H9 (cell line): ENCODE results near the gene PRR27. TPM values are rescaled to one million over a fixed set of nuclear protein-coding genes. Genes with fewer than 3 reads are reported as not detected.

Experiments used
- DNase-seq: peaks from one replicate; pipeline ENCODE4 v3.0.0-alpha.2; 2017
- H2AFZ ChIP-seq: one replicate; pipeline ENCODE4 v1.6.1; 2013; ENCODE audit warnings: mild to moderate bottlenecking, low read length, control low read depth, moderate library complexity
- H2AK5ac ChIP-seq: 2 replicates; pipeline ENCODE4 v1.6.1; 2013; ENCODE audit warnings: low read length, control low read depth, mixed read lengths; ENCODE audit not compliant: insufficient read length
- H2BK120ac ChIP-seq: one replicate; pipeline ENCODE4 v1.6.1; 2013; ENCODE audit warnings: low read depth, mild to moderate bottlenecking, low read length, control low read depth, inconsistent platforms; ENCODE audit not compliant: poor library complexity, severe bottlenecking
- H2BK12ac ChIP-seq: 2 replicates; pipeline ENCODE4 v1.6.1; 2013; ENCODE audit warnings: low read length, control low read depth, mixed read lengths, low read depth; ENCODE audit not compliant: insufficient read length
- H2BK15ac ChIP-seq: 2 replicates; pipeline ENCODE4 v1.6.1; 2013; ENCODE audit warnings: low read depth, low read length, control low read depth
- H2BK20ac ChIP-seq: one replicate; pipeline ENCODE4 v1.6.1; 2013; ENCODE audit warnings: low read depth, mild to moderate bottlenecking, low read length, control low read depth, inconsistent platforms; ENCODE audit not compliant: poor library complexity, severe bottlenecking
- H2BK5ac ChIP-seq: 2 replicates; pipeline ENCODE4 v1.6.1; 2013; ENCODE audit warnings: low read length, control low read depth, mixed read lengths; ENCODE audit not compliant: insufficient read length
- H3K14ac ChIP-seq: 2 replicates; pipeline ENCODE4 v1.6.1; 2013; ENCODE audit warnings: low read length, control low read depth; ENCODE audit not compliant: insufficient read depth
- H3K18ac ChIP-seq: 2 replicates; pipeline ENCODE4 v1.6.1; 2013; ENCODE audit warnings: low read depth, mild to moderate bottlenecking, mixed read lengths, low read length, control low read depth; ENCODE audit not compliant: insufficient read length
- H3K23ac ChIP-seq: 2 replicates; pipeline ENCODE4 v1.6.1; 2013; ENCODE audit warnings: low read length, control low read depth, mixed read lengths, low read depth; ENCODE audit not compliant: insufficient read length
- H3K23me2 ChIP-seq: 2 replicates; pipeline ENCODE4 v1.6.1; 2013; ENCODE audit warnings: low read depth, mild to moderate bottlenecking, mixed read lengths, low read length, control low read depth; ENCODE audit not compliant: insufficient read length, poor library complexity, severe bottlenecking
- H3K27ac ChIP-seq: 2 replicates; pipeline ENCODE4 v1.5.1; 2013; ENCODE audit warnings: low read length, control low read depth, mixed read lengths, low read depth; ENCODE audit not compliant: insufficient read length
- H3K27me3 ChIP-seq: 2 replicates; pipeline ENCODE4 v1.6.1; 2013; ENCODE audit warnings: low read length, control low read depth, inconsistent platforms; ENCODE audit not compliant: insufficient read depth
- H3K4ac ChIP-seq: 2 replicates; pipeline ENCODE4 v1.6.1; 2013; ENCODE audit warnings: low read depth, mild to moderate bottlenecking, control low read depth, inconsistent platforms, low read length, moderate library complexity
- H3K4me1 ChIP-seq: 2 replicates; pipeline ENCODE4 v1.6.1; 2013; ENCODE audit warnings: low read length, control low read depth, inconsistent platforms; ENCODE audit not compliant: insufficient read depth
- H3K4me2 ChIP-seq: 2 replicates; pipeline ENCODE4 v1.6.1; 2013; ENCODE audit warnings: low read length, control low read depth, mixed read lengths; ENCODE audit not compliant: insufficient read length, insufficient read depth
- H3K56ac ChIP-seq: 2 replicates; pipeline ENCODE4 v1.6.1; 2013; ENCODE audit warnings: low read depth, mild to moderate bottlenecking, mixed read lengths, low read length, control low read depth; ENCODE audit not compliant: insufficient read length
- H3K79me1 ChIP-seq: 2 replicates; pipeline ENCODE4 v1.6.1; 2013; ENCODE audit warnings: low read depth, mild to moderate bottlenecking, moderate library complexity, low read length, control low read depth, inconsistent platforms; ENCODE audit not compliant: insufficient read depth, poor library complexity, severe bottlenecking
- H3K79me2 ChIP-seq: 2 replicates; pipeline ENCODE4 v1.6.1; 2013; ENCODE audit warnings: low read length, control low read depth, inconsistent platforms; ENCODE audit not compliant: insufficient read depth
- H3K9ac ChIP-seq: 2 replicates; pipeline ENCODE4 v1.6.1; 2013; ENCODE audit warnings: low read length, control low read depth, mixed read lengths; ENCODE audit not compliant: insufficient read length; ENCODE audit errors: extremely low read depth
- H3K9me3 ChIP-seq: one replicate; pipeline ENCODE4 v1.6.1; 2013; ENCODE audit warnings: low read depth, low read length, inconsistent platforms; ENCODE audit not compliant: control insufficient read depth
- H3T11ph ChIP-seq: one replicate; pipeline ENCODE4 v1.6.1; 2013; ENCODE audit warnings: mild to moderate bottlenecking, low read length, control low read depth, inconsistent platforms
- H4K20me1 ChIP-seq: one replicate; pipeline ENCODE4 v1.6.1; 2013; ENCODE audit not compliant: control insufficient read depth, insufficient read length, insufficient read depth
- H4K5ac ChIP-seq: 2 replicates; pipeline ENCODE4 v1.6.1; 2013; ENCODE audit warnings: low read depth, mild to moderate bottlenecking, mixed read lengths, low read length, control low read depth; ENCODE audit not compliant: insufficient read length
- H4K8ac ChIP-seq: replicated peaks from 2 replicates; pipeline ENCODE4 v1.6.1; 2013; ENCODE audit warnings: low read length, control low read depth, mixed read lengths, low read depth; ENCODE audit not compliant: insufficient read length
- H4K91ac ChIP-seq: 2 replicates; pipeline ENCODE4 v1.6.1; 2013; ENCODE audit warnings: low read depth, mild to moderate bottlenecking, moderate library complexity, mixed read lengths, low read length, control low read depth; ENCODE audit not compliant: insufficient read length
- H3K27ac Mint-ChIP-seq, 3 experiments: 2 replicates in 2 of 3; 3 replicates in 1 of 3; pipeline ENCODE4 v1.8.0; 2020 to 2021; ENCODE audit warnings: mixed read lengths in 3 of 3, mild to moderate bottlenecking in 1 of 3, moderate library complexity in 1 of 3
- H3K27me3 Mint-ChIP-seq: 2 replicates; pipeline ENCODE4 v1.8.0; 2021; ENCODE audit warnings: low read depth, mild to moderate bottlenecking, moderate library complexity, mixed read lengths
- H3K36me3 Mint-ChIP-seq, 3 experiments: 2 replicates in 2 of 3; 3 replicates in 1 of 3; pipeline ENCODE4 v1.8.0; 2020 to 2021; ENCODE audit warnings: low read depth in 3 of 3, mixed read lengths in 3 of 3; ENCODE audit not compliant: insufficient read depth in 1 of 3
- H3K4me1 Mint-ChIP-seq, 2 experiments: 2 replicates each; pipeline ENCODE4 v1.8.0; 2020; ENCODE audit warnings: mixed read lengths in 2 of 2
- H3K4me3 Mint-ChIP-seq, 2 experiments: 2 replicates in 1 of 2; 3 replicates in 1 of 2; pipeline ENCODE4 v1.8.0; 2020 to 2021; ENCODE audit warnings: mild to moderate bottlenecking in 2 of 2, mixed read lengths in 2 of 2, moderate library complexity in 1 of 2
- H3K9me3 Mint-ChIP-seq, 2 experiments: 2 replicates in 1 of 2; 3 replicates in 1 of 2; pipeline ENCODE4 v1.8.0; 2020; ENCODE audit warnings: mild to moderate bottlenecking in 2 of 2, mixed read lengths in 2 of 2, moderate library complexity in 1 of 2
- CTCF ChIP-seq: fragments of 200-600 bp; sonication (generic); conservative IDR thresholded peaks from 3 replicates; pipeline ENCODE4 v1.8.0; 2021; ENCODE audit warnings: antibody characterized with exemption, mild to moderate bottlenecking
- WGBS: extraction: QIAGEN DNeasy Blood & Tissue Kit; methylation state at CpG from one replicate; pipeline ENCODE4 v1.1.7; 2013; ENCODE audit warnings: missing lambda C conversion rate, low lambda C conversion rate, mixed read lengths; ENCODE audit not compliant: insufficient read length; ENCODE audit errors: extremely low coverage; 5-methylcytosine and 5-hydroxymethylcytosine counted together
- total RNA-seq: library from RNA; stranded (reverse); gene quantifications from 2 replicates; pipeline ENCODE4 v1.2.1, GENCODE V29; 2021

PRR27 gene
- total RNA-seq, 1 experiment from 2014 or later = not detected

GRCh38 chr4:70190579-70190978 lies 36.5 kb downstream of the PRR27 start:
- Histone ChIP-seq H4K8ac (no peak overlapping the region), H3K18ac (no peak overlapping the region), H3K4ac (no peak overlapping the region), H3K14ac (no peak overlapping the region), H3K56ac (no peak overlapping the region), H3K23ac (no peak overlapping the region), H3K79me2 (no peaks in the 10 kb centered on the region), H2BK5ac (no peak overlapping the region), H3K27ac (no peak overlapping the region), H4K91ac (no peak overlapping the region), H2BK120ac (no peak overlapping the region), H2AFZ (no peak overlapping the region), H2AK5ac (no peak overlapping the region), H3K9ac (no peak overlapping the region), H2BK15ac (no peak overlapping the region), H4K20me1 (no peaks in the 10 kb centered on the region), H3K23me2 (no peaks in the 10 kb centered on the region), H3K79me1 (no peaks in the 10 kb centered on the region), H3T11ph (no peak overlapping the region), H2BK12ac (no peak overlapping the region), H4K5ac (no peak overlapping the region), H3K9me3 (no peaks in the 10 kb centered on the region), H3K4me2 (no peak overlapping the region), H2BK20ac (no peak overlapping the region), H3K4me1 (no peaks in the 10 kb centered on the region), H3K27me3 (no peaks in the 10 kb centered on the region)
- TF ChIP-seq CTCF = no peak
- Mint-ChIP-seq H3K36me3 (peaks cover 0 to 4% (median 0%) of the 10 kb centered on the region in 3 experiments; a peak in 1 of 7 replicates), H3K9me3 (no peaks in the 10 kb centered on the region), H3K27me3 (no peaks in the 10 kb centered on the region), H3K27ac (no peak overlapping the region), H3K4me1 (peaks cover 0 to 5% of the 10 kb centered on the region in 2 experiments; a peak in 1 of 4 replicates), H3K4me3 (no peak overlapping the region)
- WGBS = no CpG with 5 or more reads among the region's 1 CpG
- no peak for DNase-seq
